Liver (tissue), 9 donors: Measurements from ENCODE around the gene HOMEZ. TPM values are rescaled to one million over a fixed set of nuclear protein-coding genes. Genes with fewer than 3 reads are reported as not detected.
"Not testable (repeated sequence)": the region's sequence is repeated elsewhere in the genome, so short reads cannot be mapped to it uniquely, and the experiment has no call there.

Experiments used
- DNase-seq: peaks from one replicate; pipeline ENCODE4 v3.0.0-alpha.2; 2017; ENCODE audit warnings: low spot score
- H3K27ac ChIP-seq, 2 donors: one replicate each; pipeline ENCODE4 v1.7.0; 2013; ENCODE audit warnings: inconsistent platforms in 2 of 2, low read length in 2 of 2, control low read depth in 1 of 2, low read depth in 1 of 2, mild to moderate bottlenecking in 1 of 2
- H3K27me3 ChIP-seq, 4 donors: one replicate each; pipeline versions ENCODE4 v1.6.1 to v1.7.0; 2013; ENCODE audit warnings: low read length in 3 of 4, inconsistent platforms in 1 of 4, mild to moderate bottlenecking in 1 of 4, moderate library complexity in 1 of 4; ENCODE audit not compliant: control insufficient read depth in 4 of 4, insufficient read depth in 4 of 4
- H3K36me3 ChIP-seq, 4 donors: one replicate each; pipeline versions ENCODE4 v1.6.1 to v1.7.0; 2013; ENCODE audit warnings: low read length in 3 of 4, mild to moderate bottlenecking in 3 of 4, low read depth in 1 of 4, moderate library complexity in 1 of 4; ENCODE audit not compliant: control insufficient read depth in 4 of 4, insufficient read depth in 3 of 4
- H3K4me1 ChIP-seq, 4 donors: one replicate each; pipeline versions ENCODE4 v1.6.1 to v1.7.0; 2013; ENCODE audit warnings: low read length in 3 of 4, mild to moderate bottlenecking in 3 of 4, moderate library complexity in 1 of 4; ENCODE audit not compliant: control insufficient read depth in 4 of 4, insufficient read depth in 4 of 4
- H3K4me3 ChIP-seq, 3 donors: one replicate each; pipeline versions ENCODE4 v1.6.1 to v1.7.0; 2013; ENCODE audit warnings: low read length in 3 of 3, control low read depth in 1 of 3, low read depth in 1 of 3, mild to moderate bottlenecking in 1 of 3
- H3K9ac ChIP-seq, 2 donors: one replicate each; pipeline ENCODE4 v1.7.0; 2013; ENCODE audit warnings: low read length in 2 of 2, mild to moderate bottlenecking in 2 of 2, moderate library complexity in 2 of 2, control low read depth in 1 of 2, low read depth in 1 of 2
- H3K9me3 ChIP-seq, 4 donors: one replicate each; pipeline versions ENCODE4 v1.6.1 to v1.7.0; 2013; ENCODE audit warnings: low read length in 3 of 4; ENCODE audit not compliant: control insufficient read depth in 4 of 4
- EGR1 ChIP-seq, 2 donors: IDR thresholded peaks; 2 replicates each; pipeline ENCODE4 v1.6.1; 2016 to 2018; ENCODE audit warnings: antibody characterized with exemption in 2 of 2, low read depth in 2 of 2
- FOXA1 ChIP-seq: IDR thresholded peaks from 2 replicates; pipeline ENCODE4 v1.6.1; 2016; ENCODE audit warnings: antibody characterized with exemption
- FOXA2 ChIP-seq: IDR thresholded peaks from 2 replicates; pipeline ENCODE4 v1.6.1; 2016; ENCODE audit warnings: antibody characterized with exemption
- GABPA ChIP-seq, 2 donors: IDR thresholded peaks in 1 of 2; conservative IDR thresholded peaks in 1 of 2; 2 replicates each; pipeline ENCODE4 v1.6.1; 2016; ENCODE audit warnings: antibody characterized with exemption in 2 of 2, mild to moderate bottlenecking in 1 of 2, moderate library complexity in 1 of 2
- HNF4A ChIP-seq, 2 donors: conservative IDR thresholded peaks; 2 replicates each; pipeline ENCODE4 v1.6.1; 2016; ENCODE audit warnings: antibody characterized with exemption in 2 of 2, mild to moderate bottlenecking in 2 of 2
- HNF4G ChIP-seq: IDR thresholded peaks from 2 replicates; pipeline ENCODE4 v1.6.1; 2016; ENCODE audit warnings: antibody characterized with exemption
- JUND ChIP-seq, 2 donors: IDR thresholded peaks; 2 replicates each; pipeline ENCODE4 v1.6.1; 2016; ENCODE audit warnings: antibody characterized with exemption in 2 of 2
- NR2F2 ChIP-seq: IDR thresholded peaks from 2 replicates; pipeline ENCODE4 v1.6.1; 2016; ENCODE audit warnings: antibody characterized with exemption
- RAD21 ChIP-seq, 2 donors: IDR thresholded peaks; 2 replicates each; pipeline ENCODE4 v1.6.1; 2016; ENCODE audit warnings: antibody characterized with exemption in 2 of 2, mild to moderate bottlenecking in 2 of 2
- RXRA ChIP-seq, 2 donors: IDR thresholded peaks; 2 replicates each; pipeline ENCODE4 v1.6.1; 2017 to 2018; ENCODE audit warnings: antibody characterized with exemption in 2 of 2, mild to moderate bottlenecking in 1 of 2
- SP1 ChIP-seq: IDR thresholded peaks from 2 replicates; pipeline ENCODE4 v1.6.1; 2018; ENCODE audit warnings: antibody characterized with exemption, mild to moderate bottlenecking
- TAF1 ChIP-seq: conservative IDR thresholded peaks from 2 replicates; pipeline ENCODE4 v1.6.1; 2016; ENCODE audit warnings: antibody characterized with exemption, mild to moderate bottlenecking
- YY1 ChIP-seq: IDR thresholded peaks from 2 replicates; pipeline ENCODE4 v1.6.1; 2016; ENCODE audit warnings: antibody characterized with exemption, mild to moderate bottlenecking
- WGBS: extraction: QIAGEN DNeasy Blood & Tissue Kit; methylation state at CpG from one replicate; pipeline ENCODE4 v1.1.7; 2013; 5-methylcytosine and 5-hydroxymethylcytosine counted together
- polyA plus RNA-seq, 2 donors: library from polyadenylated mRNA; stranded (reverse) in 1 of 2; unstranded in 1 of 2; fragments of 200-250 nt in 1 of 2; fragments of >200 nt in 1 of 2; fragmentation: Nextera tagmentation in 1 of 2; extraction: Ambion mirVana in 1 of 2; gene quantifications; one replicate each; pipeline versions ENCODE4 v1.2.1 to v1.2.3, GENCODE V29; 2013 to 2015
- total RNA-seq, 2 donors: library from RNA; depleted of rRNA; stranded (reverse); fragments of >200 nt; gene quantifications; one replicate each; pipeline ENCODE4 v1.2.3, GENCODE V29; 2014
- TF ChIP-seq, protein P1 (sequence below): IDR thresholded peaks from 2 replicates; pipeline ENCODE4 v1.6.1; 2016; ENCODE audit warnings: antibody characterized with exemption, mild to moderate bottlenecking
- TF ChIP-seq, protein P2 (sequence below): IDR thresholded peaks from 2 replicates; pipeline ENCODE4 v1.6.1; 2016; ENCODE audit warnings: antibody characterized with exemption
- TF ChIP-seq, protein P3 (sequence below): IDR thresholded peaks from 2 replicates; pipeline ENCODE4 v1.6.1; 2016; ENCODE audit warnings: antibody characterized with exemption
- TF ChIP-seq, protein P4 (sequence below): fragments of 150-350 bp; IDR thresholded peaks from 2 replicates; pipeline ENCODE4 v1.5.1; 2017; ENCODE audit warnings: improper control_type of control experiment, low read depth, low read length; ENCODE audit not compliant: missing input control
- TF ChIP-seq, protein P5 (sequence below): IDR thresholded peaks from 2 replicates; pipeline ENCODE4 v1.6.1; 2016; ENCODE audit warnings: antibody characterized with exemption
- donor health status: healthy.
- donor health status: healthy.
- donor health status: healthy.
- donor health status: healthy.
- donor health status: healthy.

Gene HOMEZ
- total and polyA plus RNA-seq, 4 donors = 2.8 to 3.5 (median 3.3) TPM

DNA sequence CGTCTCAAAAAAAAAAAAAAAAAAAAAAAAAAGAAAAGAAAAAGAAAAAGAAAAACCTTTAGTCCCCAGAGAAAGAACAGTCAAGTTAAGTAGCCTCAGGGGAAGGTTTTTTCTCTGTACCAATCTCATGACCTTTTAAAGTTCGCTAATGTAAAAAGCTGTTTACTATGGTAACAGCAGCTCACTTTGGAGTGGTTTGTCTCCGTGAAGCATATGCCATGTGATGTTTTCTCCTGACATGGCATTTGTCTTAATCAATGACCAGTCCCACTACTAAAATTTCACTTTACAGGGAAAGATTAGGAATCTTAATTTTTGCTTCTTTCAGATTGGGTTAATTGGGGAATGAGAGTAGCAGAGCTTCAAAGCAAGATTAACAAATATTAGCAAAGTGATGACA is 43.9 kb downstream of the HOMEZ start:
- Histone ChIP-seq H3K27me3 (no peaks in the 10 kb centered on the region), H3K36me3 (no peaks in the 10 kb centered on the region), H3K4me3 (no peak overlapping the region), H3K4me1 (peaks cover 3 to 23% (median 6%) of the 10 kb centered on the region in 4 donors), H3K9ac (no peak overlapping the region), H3K27ac (no peak overlapping the region), H3K9me3 (no peaks in the 10 kb centered on the region)
- no peak for DNase-seq
- TF ChIP-seq YY1 = no peak
- no peak for TF ChIP-seq NR2F2
- TF ChIP-seq, protein P1, sequence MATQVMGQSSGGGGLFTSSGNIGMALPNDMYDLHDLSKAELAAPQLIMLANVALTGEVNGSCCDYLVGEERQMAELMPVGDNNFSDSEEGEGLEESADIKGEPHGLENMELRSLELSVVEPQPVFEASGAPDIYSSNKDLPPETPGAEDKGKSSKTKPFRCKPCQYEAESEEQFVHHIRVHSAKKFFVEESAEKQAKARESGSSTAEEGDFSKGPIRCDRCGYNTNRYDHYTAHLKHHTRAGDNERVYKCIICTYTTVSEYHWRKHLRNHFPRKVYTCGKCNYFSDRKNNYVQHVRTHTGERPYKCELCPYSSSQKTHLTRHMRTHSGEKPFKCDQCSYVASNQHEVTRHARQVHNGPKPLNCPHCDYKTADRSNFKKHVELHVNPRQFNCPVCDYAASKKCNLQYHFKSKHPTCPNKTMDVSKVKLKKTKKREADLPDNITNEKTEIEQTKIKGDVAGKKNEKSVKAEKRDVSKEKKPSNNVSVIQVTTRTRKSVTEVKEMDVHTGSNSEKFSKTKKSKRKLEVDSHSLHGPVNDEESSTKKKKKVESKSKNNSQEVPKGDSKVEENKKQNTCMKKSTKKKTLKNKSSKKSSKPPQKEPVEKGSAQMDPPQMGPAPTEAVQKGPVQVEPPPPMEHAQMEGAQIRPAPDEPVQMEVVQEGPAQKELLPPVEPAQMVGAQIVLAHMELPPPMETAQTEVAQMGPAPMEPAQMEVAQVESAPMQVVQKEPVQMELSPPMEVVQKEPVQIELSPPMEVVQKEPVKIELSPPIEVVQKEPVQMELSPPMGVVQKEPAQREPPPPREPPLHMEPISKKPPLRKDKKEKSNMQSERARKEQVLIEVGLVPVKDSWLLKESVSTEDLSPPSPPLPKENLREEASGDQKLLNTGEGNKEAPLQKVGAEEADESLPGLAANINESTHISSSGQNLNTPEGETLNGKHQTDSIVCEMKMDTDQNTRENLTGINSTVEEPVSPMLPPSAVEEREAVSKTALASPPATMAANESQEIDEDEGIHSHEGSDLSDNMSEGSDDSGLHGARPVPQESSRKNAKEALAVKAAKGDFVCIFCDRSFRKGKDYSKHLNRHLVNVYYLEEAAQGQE = no peak
- TF ChIP-seq SP1 = no peak
- TF ChIP-seq, protein P2, sequence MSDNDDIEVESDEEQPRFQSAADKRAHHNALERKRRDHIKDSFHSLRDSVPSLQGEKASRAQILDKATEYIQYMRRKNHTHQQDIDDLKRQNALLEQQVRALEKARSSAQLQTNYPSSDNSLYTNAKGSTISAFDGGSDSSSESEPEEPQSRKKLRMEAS = no peak
- TF ChIP-seq, protein P3, sequence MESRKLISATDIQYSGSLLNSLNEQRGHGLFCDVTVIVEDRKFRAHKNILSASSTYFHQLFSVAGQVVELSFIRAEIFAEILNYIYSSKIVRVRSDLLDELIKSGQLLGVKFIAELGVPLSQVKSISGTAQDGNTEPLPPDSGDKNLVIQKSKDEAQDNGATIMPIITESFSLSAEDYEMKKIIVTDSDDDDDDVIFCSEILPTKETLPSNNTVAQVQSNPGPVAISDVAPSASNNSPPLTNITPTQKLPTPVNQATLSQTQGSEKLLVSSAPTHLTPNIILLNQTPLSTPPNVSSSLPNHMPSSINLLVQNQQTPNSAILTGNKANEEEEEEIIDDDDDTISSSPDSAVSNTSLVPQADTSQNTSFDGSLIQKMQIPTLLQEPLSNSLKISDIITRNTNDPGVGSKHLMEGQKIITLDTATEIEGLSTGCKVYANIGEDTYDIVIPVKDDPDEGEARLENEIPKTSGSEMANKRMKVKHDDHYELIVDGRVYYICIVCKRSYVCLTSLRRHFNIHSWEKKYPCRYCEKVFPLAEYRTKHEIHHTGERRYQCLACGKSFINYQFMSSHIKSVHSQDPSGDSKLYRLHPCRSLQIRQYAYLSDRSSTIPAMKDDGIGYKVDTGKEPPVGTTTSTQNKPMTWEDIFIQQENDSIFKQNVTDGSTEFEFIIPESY = no peak
- no peak for TF ChIP-seq JUND (IDR thresholded peaks at IDR 0.05)
- no peak for TF ChIP-seq RAD21 (IDR thresholded peaks at IDR 0.05)
- TF ChIP-seq EGR1 (IDR thresholded peaks at IDR 0.05; ENCODE audit: low read depth in 2 of 2) = no peak
- TF ChIP-seq, protein P4, sequence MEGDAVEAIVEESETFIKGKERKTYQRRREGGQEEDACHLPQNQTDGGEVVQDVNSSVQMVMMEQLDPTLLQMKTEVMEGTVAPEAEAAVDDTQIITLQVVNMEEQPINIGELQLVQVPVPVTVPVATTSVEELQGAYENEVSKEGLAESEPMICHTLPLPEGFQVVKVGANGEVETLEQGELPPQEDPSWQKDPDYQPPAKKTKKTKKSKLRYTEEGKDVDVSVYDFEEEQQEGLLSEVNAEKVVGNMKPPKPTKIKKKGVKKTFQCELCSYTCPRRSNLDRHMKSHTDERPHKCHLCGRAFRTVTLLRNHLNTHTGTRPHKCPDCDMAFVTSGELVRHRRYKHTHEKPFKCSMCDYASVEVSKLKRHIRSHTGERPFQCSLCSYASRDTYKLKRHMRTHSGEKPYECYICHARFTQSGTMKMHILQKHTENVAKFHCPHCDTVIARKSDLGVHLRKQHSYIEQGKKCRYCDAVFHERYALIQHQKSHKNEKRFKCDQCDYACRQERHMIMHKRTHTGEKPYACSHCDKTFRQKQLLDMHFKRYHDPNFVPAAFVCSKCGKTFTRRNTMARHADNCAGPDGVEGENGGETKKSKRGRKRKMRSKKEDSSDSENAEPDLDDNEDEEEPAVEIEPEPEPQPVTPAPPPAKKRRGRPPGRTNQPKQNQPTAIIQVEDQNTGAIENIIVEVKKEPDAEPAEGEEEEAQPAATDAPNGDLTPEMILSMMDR = no peak
- TF ChIP-seq, protein P5, sequence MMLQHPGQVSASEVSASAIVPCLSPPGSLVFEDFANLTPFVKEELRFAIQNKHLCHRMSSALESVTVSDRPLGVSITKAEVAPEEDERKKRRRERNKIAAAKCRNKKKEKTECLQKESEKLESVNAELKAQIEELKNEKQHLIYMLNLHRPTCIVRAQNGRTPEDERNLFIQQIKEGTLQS = no peak
- no peak for TF ChIP-seq GABPA (IDR thresholded peaks at IDR 0.05 in 1 of 2, conservative IDR thresholded peaks at IDR 0.05 in 1 of 2)
- TF ChIP-seq FOXA1 = no peak
- TF ChIP-seq RXRA (IDR thresholded peaks at IDR 0.05) = no peak
- no peak for TF ChIP-seq HNF4A (conservative IDR thresholded peaks at IDR 0.05)
- TF ChIP-seq FOXA2 = no peak
- no peak for TF ChIP-seq HNF4G
- no peak for TF ChIP-seq TAF1
- 88% methylated on average over 2 of the region's 3 CpGs for WGBS

DNA sequence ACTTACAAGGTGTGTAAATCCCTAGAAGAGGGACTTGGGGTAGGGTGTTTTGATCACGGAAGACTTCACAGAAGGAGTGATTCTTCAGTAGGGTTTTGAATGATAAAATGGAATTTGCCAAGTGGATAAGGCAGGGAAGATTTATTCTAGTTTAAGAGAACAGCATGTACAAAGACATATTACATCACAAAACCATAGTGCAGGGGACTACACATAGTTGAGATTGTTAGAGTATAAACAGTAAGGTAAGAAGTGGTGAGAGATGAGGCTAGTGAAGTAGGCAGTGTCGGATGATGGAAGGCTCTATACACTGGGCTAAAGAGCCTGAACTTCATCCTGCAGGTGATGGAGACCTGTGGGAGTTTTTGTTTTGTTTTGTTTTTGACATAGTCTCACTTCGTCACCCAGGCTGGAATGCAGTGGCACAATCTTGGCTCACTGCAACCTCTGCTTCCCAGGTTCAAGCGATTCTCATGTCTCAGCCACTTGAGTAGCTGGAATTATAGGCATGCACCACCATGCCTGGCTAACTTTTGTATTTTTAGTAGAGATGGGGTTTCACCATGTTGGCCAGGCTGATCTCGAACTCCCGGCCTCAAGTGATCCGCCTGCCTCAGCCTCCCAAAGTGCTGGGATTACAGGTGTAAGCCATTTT is 44.7 kb downstream of the HOMEZ start:
- not testable (repeated sequence) for H3K36me3 ChIP-seq, H3K27me3 ChIP-seq, H3K4me3 ChIP-seq, DNase-seq, H3K9me3 ChIP-seq, H3K9ac ChIP-seq, H3K27ac ChIP-seq
- H3K4me1 ChIP-seq = peaks cover 3 to 23% (median 6%) of the 10 kb centered on the region in 4 donors
- 95% methylated on average over 7 of the region's 7 CpGs for WGBS
